Lung (tissue), 12 donors: ENCODE measurements around the gene HIRA. TPM values are rescaled to one million over a fixed set of nuclear protein-coding genes. Genes with fewer than 3 reads are reported as not detected.

Experiments used
- ATAC-seq: fragments of 200-7000 bp; cut with Tn5 transposase; one replicate; pipeline ENCODE4 v1.9.1; 2020; ENCODE audit warnings: moderate number of reproducible peaks; ENCODE audit not compliant: insufficient read depth, low FRiP score
- DNase-seq, 3 donors: peaks; one replicate each; pipeline ENCODE4 v3.0.0-alpha.2; 2013 to 2017
- H3K27ac ChIP-seq, 2 donors: one replicate each; pipeline ENCODE4 v1.5.1; 2013; ENCODE audit warnings: mild to moderate bottlenecking in 2 of 2, moderate library complexity in 2 of 2, control low read depth in 1 of 2, inconsistent platforms in 1 of 2, low read depth in 1 of 2, low read length in 1 of 2
- H3K27me3 ChIP-seq, 3 donors: one replicate each; pipeline ENCODE4 v1.5.1; 2013; ENCODE audit warnings: low read length in 2 of 3; ENCODE audit not compliant: control insufficient read depth in 3 of 3, insufficient read depth in 3 of 3
- H3K36me3 ChIP-seq, 4 donors: one replicate each; pipeline ENCODE4 v1.5.1; 2013; ENCODE audit warnings: low read length in 4 of 4, mild to moderate bottlenecking in 1 of 4, moderate library complexity in 1 of 4; ENCODE audit not compliant: control insufficient read depth in 4 of 4, insufficient read depth in 4 of 4
- H3K4me1 ChIP-seq, 5 donors: one replicate each; pipeline ENCODE4 v1.5.1; 2013; ENCODE audit warnings: low read length in 5 of 5, mild to moderate bottlenecking in 2 of 5, moderate library complexity in 1 of 5; ENCODE audit not compliant: control insufficient read depth in 5 of 5, insufficient read depth in 5 of 5
- H3K4me3 ChIP-seq: one replicate; pipeline ENCODE4 v1.5.1; 2013; ENCODE audit warnings: mild to moderate bottlenecking, control low read depth, moderate library complexity
- H3K9ac ChIP-seq, 2 donors: one replicate each; pipeline ENCODE4 v1.5.1; 2013; ENCODE audit warnings: low read length in 2 of 2, control low read depth in 1 of 2; ENCODE audit not compliant: insufficient read depth in 1 of 2
- H3K9me3 ChIP-seq, 4 donors: one replicate each; pipeline ENCODE4 v1.5.1; 2013; ENCODE audit warnings: low read length in 3 of 4, mild to moderate bottlenecking in 1 of 4, moderate library complexity in 1 of 4; ENCODE audit not compliant: control insufficient read depth in 4 of 4, insufficient read depth in 3 of 4
- CTCF ChIP-seq: IDR thresholded peaks from 2 replicates; pipeline ENCODE4 v1.5.1; 2012; ENCODE audit warnings: mild to moderate bottlenecking; ENCODE audit errors: control extremely low read depth, extremely low read depth
- WGBS, 2 donors: extraction: QIAGEN DNeasy Blood & Tissue Kit; methylation state at CpG; one replicate each; pipeline ENCODE4 v1.1.7; 2013; 5-methylcytosine and 5-hydroxymethylcytosine counted together
- polyA plus RNA-seq, 2 donors: library from polyadenylated mRNA; stranded (reverse); fragments of 200-250 nt; gene quantifications; one replicate each; pipeline ENCODE4 v1.2.1, GENCODE V29; 2013
- total RNA-seq, 2 donors: library from RNA; depleted of rRNA in 1 of 2; stranded (reverse); fragments of >200 nt in 1 of 2; gene quantifications; one replicate each; pipeline ENCODE4 v1.2.1, GENCODE V29; 2014 to 2021
- donor health status: control.
- donor health status: control.
- donor health status: Bipolar disorder and iron deficiency.
- donor health status: healthy.
- donor health status: DM: yes; HTN: yes; CAD: no.

Gene HIRA
- total and polyA plus RNA-seq, 4 donors: 7.5 to 27.2 (median 17.3) TPM

DNA sequence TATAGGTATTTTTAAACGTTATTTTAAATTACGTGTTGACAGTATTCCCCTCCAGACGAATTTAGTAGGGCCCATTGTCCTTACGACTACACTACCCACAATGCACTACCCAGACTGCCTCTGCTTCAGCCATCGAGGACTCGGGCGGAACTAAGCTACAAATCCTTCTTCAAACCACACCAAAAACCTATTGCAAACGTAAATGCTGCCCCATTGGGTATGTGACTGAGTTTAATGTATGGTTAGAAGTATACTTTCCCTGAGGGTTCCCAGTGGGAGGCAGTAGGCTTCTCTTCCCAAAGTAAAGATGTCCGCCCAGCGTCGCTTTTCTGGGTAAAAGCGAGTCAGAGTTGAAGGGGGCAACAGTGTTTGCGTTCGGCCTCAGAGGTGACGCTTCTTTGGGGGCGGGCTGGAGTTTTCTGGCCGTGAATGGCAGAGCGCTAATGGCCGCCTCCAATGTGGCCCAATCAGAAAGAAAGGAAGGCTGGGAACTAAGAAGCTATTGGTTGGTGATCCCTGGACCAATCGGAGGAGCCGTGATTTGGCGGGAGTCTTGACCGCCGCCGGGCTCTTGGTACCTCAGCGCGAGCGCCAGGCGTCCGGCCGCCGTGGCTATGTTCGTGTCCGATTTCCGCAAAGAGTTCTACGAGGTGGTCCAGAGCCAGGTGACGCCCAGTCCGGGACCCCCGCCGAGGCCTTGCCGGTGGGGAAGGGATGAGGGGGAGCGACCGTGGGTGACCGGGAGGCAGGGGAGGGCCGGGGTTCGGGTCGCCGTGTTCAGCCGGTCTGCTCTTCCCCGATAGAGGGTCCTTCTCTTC is 48.0 kb upstream of the HIRA start, which contains the start of gene CDC45:
TSS of gene CDC45 (plus strand) at position 566 of the 818 bp plus-strand sequence. CDS start at position 615, 49 bp downstream.
- DNase-seq (peak; percentile 98 to 99 (median 99)), ATAC-seq (peak; percentile 94)
- no peak for TF ChIP-seq CTCF
- Histone ChIP-seq H3K9me3 (no peaks in the 10 kb centered on the region), H3K4me3 (peak within 1 kb of the TSS; percentile 82), H3K27ac (peak within 1 kb of the TSS; percentile 96 to 99), H3K4me1 (peaks cover 0 to 21% (median 3%) of the 10 kb centered on the region in 5 donors), H3K27me3 (no peaks in the 10 kb centered on the region), H3K9ac (peak within 1 kb of the TSS; percentile 46 to 80), H3K36me3 (peaks cover 0 to 8% (median 2%) of the 10 kb centered on the region in 4 donors)
- WGBS, 2 donors: 1% methylated on average over 48 to 50 of the region's 50 CpGs

- Histone ChIP-seq H3K9ac (peak within 1 kb of the TSS; percentile 46 to 80), H3K27me3 (no peaks in the 10 kb centered on the region), H3K4me1 (peaks cover 0 to 21% (median 3%) of the 10 kb centered on the region in 5 donors), H3K36me3 (peaks cover 0 to 10% (median 3%) of the 10 kb centered on the region in 4 donors), H3K4me3 (peak within 1 kb of the TSS; percentile 82), H3K9me3 (no peaks in the 10 kb centered on the region), H3K27ac (peak within 1 kb of the TSS; percentile 96 to 99)
- WGBS, 2 donors: 0% methylated on average over 36 to 42 of the region's 42 CpGs
- peak; percentile 75 for ATAC-seq
- DNase-seq: peak in 2 of 3 donors; percentile 89
- no peak for TF ChIP-seq CTCF
Measured at GRCh38 chr22:19478901-19479354, 47.4 kb upstream of the HIRA start, which contains the start of gene UFD1. Gene UFD1 (minus strand): TSS chr22:19479193. CDS start chr22:19479085, 108 bp downstream.

- DNase-seq (peak in 1 of 3 donors; percentile 32), ATAC-seq (no peak)
- TF ChIP-seq CTCF: no peak
- H3K4me3 ChIP-seq: peak overlapping the region; percentile 82
- H3K9me3 ChIP-seq: no peaks in the 10 kb centered on the region
- H3K4me1 ChIP-seq: peaks cover 0 to 21% (median 3%) of the 10 kb centered on the region in 5 donors
- WGBS, 2 donors: 1 to 2% methylated on average over 31 of the region's 31 CpGs
- H3K27me3 ChIP-seq: no peaks in the 10 kb centered on the region
- peaks cover 4 to 15% (median 7%) of the 10 kb centered on the region in 4 donors for H3K36me3 ChIP-seq
- H3K9ac ChIP-seq: peak overlapping the region; percentile 42 to 62
- peak overlapping the region; percentile 96 to 99 for H3K27ac ChIP-seq
Measured at GRCh38 chr22:19478045-19478900, 46.7 kb upstream of the HIRA start.
